Astrocyte (in vitro differentiated cells and primary cell): ENCODE data around the gene CTNNAL1. TPM values are rescaled to one million over a fixed set of nuclear protein-coding genes. Genes with fewer than 3 reads are reported as not detected.

Experiments used
- DNase-seq: peaks from one replicate; pipeline ENCODE4 v3.0.0-alpha.2; 2010; ENCODE audit warnings: low read depth
- FAIRE-seq: peaks from 2 replicates; lab custom pipeline; 2011; peaks lifted over from hg19 to GRCh38; lab: Jason Lieb, UNC
- H2AFZ ChIP-seq: 2 replicates; pipeline ENCODE4 v1.6.0; 2012; ENCODE audit warnings: low read depth, low read length, inconsistent platforms
- H3K27ac ChIP-seq: 2 replicates; pipeline ENCODE4 v1.5.1; 2011; ENCODE audit warnings: low read depth, low read length, inconsistent platforms
- H3K27me3 ChIP-seq: 2 replicates; pipeline ENCODE4 v1.6.0; 2011; ENCODE audit warnings: low read length, inconsistent platforms; ENCODE audit not compliant: insufficient read depth
- H3K36me3 ChIP-seq: 2 replicates; pipeline ENCODE4 v1.5.1; 2011; ENCODE audit warnings: low read length, inconsistent platforms; ENCODE audit not compliant: insufficient read depth
- H3K4me1 ChIP-seq: 2 replicates; pipeline ENCODE4 v1.5.1; 2011; ENCODE audit warnings: low read length, inconsistent platforms; ENCODE audit not compliant: insufficient read depth
- H3K4me2 ChIP-seq: 2 replicates; pipeline ENCODE4 v1.6.0; 2012; ENCODE audit warnings: low read length, inconsistent platforms
- H3K4me3 ChIP-seq: 2 replicates; pipeline ENCODE4 v1.5.1; 2011; ENCODE audit warnings: low read depth, mild to moderate bottlenecking, low read length, inconsistent platforms; ENCODE audit not compliant: insufficient read depth
- H3K79me2 ChIP-seq: 2 replicates; pipeline ENCODE4 v1.6.0; 2012; ENCODE audit warnings: mild to moderate bottlenecking, low read length, inconsistent platforms; ENCODE audit not compliant: insufficient read depth
- H3K9ac ChIP-seq: 2 replicates; pipeline ENCODE4 v1.6.0; 2012; ENCODE audit warnings: mild to moderate bottlenecking, low read length, inconsistent platforms
- H3K9me3 ChIP-seq: 2 replicates; pipeline ENCODE4 v1.5.1; 2012; ENCODE audit warnings: low read depth, mild to moderate bottlenecking, low read length, inconsistent platforms; ENCODE audit not compliant: insufficient read depth
- H4K20me1 ChIP-seq: 2 replicates; pipeline ENCODE4 v1.6.0; 2012; ENCODE audit warnings: low read length, inconsistent platforms; ENCODE audit not compliant: insufficient read depth
- H3K27ac Mint-ChIP-seq: one replicate; pipeline ENCODE4 v1.8.0; 2021; ENCODE audit warnings: mild to moderate bottlenecking, mixed read lengths; ENCODE audit not compliant: unreplicated experiment
- H3K27me3 Mint-ChIP-seq: one replicate; pipeline ENCODE4 v1.8.0; 2021; ENCODE audit warnings: low read depth, mixed read lengths; ENCODE audit not compliant: unreplicated experiment
- H3K36me3 Mint-ChIP-seq: one replicate; pipeline ENCODE4 v1.8.0; 2021; ENCODE audit warnings: low read depth, mixed read lengths; ENCODE audit not compliant: unreplicated experiment
- H3K4me1 Mint-ChIP-seq: one replicate; pipeline ENCODE4 v1.8.0; 2021; ENCODE audit warnings: low read depth, mixed read lengths; ENCODE audit not compliant: unreplicated experiment
- H3K4me3 Mint-ChIP-seq: one replicate; pipeline ENCODE4 v1.8.0; 2021; ENCODE audit warnings: mild to moderate bottlenecking, moderate library complexity, mixed read lengths; ENCODE audit not compliant: unreplicated experiment
- H3K9me3 Mint-ChIP-seq: one replicate; pipeline ENCODE4 v1.8.0; 2021; ENCODE audit warnings: mild to moderate bottlenecking, mixed read lengths; ENCODE audit not compliant: unreplicated experiment
- CTCF ChIP-seq: IDR thresholded peaks from 2 replicates; pipeline ENCODE4 v1.5.1; 2011; ENCODE audit warnings: low read depth, mild to moderate bottlenecking, inconsistent platforms, low read length, moderate library complexity; ENCODE audit not compliant: insufficient read depth
- EZH2 ChIP-seq: IDR thresholded peaks from 2 replicates; pipeline ENCODE4 v1.6.1; 2012; ENCODE audit warnings: mild to moderate bottlenecking, low read length, inconsistent platforms; ENCODE audit not compliant: insufficient read depth
- total RNA-seq: library from RNA; stranded (reverse); gene quantifications from 2 replicates; pipeline ENCODE4 v1.2.1, GENCODE V29; 2021

The CTNNAL1 gene
- total RNA-seq, 1 donor from 2014 or later: 35.1 TPM

- peak; percentile 63 for DNase-seq
- Histone ChIP-seq H4K20me1 (peaks cover 34% of the 10 kb centered on the region), H3K79me2 (peaks cover 30% of the 10 kb centered on the region), H2AFZ (peak overlapping the region; percentile 68), H3K4me1 (peaks cover 28% of the 10 kb centered on the region), H3K27ac (peak overlapping the region; percentile 62), H3K4me2 (peak overlapping the region; percentile 87), H3K9me3 (no peaks in the 10 kb centered on the region), H3K4me3 (peak overlapping the region; percentile 62), H3K9ac (peak overlapping the region; percentile 64), H3K36me3 (no peaks in the 10 kb centered on the region), H3K27me3 (no peaks in the 10 kb centered on the region)
- H3K27me3 Mint-ChIP-seq: no peaks in the 10 kb centered on the region
- no peak for FAIRE-seq
- H3K4me1 Mint-ChIP-seq: peaks cover 31% of the 10 kb centered on the region
- H3K9me3 Mint-ChIP-seq: no peaks in the 10 kb centered on the region
- peak overlapping the region; percentile 92 for H3K27ac Mint-ChIP-seq
- peaks cover 4% of the 10 kb centered on the region for H3K36me3 Mint-ChIP-seq
- H3K4me3 Mint-ChIP-seq: peak overlapping the region; percentile 89
- TF ChIP-seq CTCF: no peak
- TF ChIP-seq EZH2: no peak
Measured at GRCh38 chr9:109013679-109014607, 644 bp upstream of the CTNNAL1 start.

GRCh38 chr9:109012009-109012875, 1.1 kb downstream of the CTNNAL1 start:
- peak overlapping the region; percentile 96 for H3K4me2 ChIP-seq
- peak overlapping the region; percentile 94 for H3K9ac ChIP-seq
- Mint-ChIP-seq H3K4me3 (peak overlapping the region; percentile 91), H3K36me3 (peaks cover 1% of the 10 kb centered on the region), H3K4me1 (peaks cover 29% of the 10 kb centered on the region), H3K27ac (peak overlapping the region; percentile 89), H3K27me3 (no peaks in the 10 kb centered on the region), H3K9me3 (no peaks in the 10 kb centered on the region)
- peak; percentile 94 for DNase-seq
- H3K9me3 ChIP-seq: no peaks in the 10 kb centered on the region
- H2AFZ ChIP-seq: peak overlapping the region; percentile 42
- peaks cover 35% of the 10 kb centered on the region for H4K20me1 ChIP-seq
- FAIRE-seq: peak; percentile 98
- no peaks in the 10 kb centered on the region for H3K36me3 ChIP-seq
- H3K79me2 ChIP-seq: peaks cover 47% of the 10 kb centered on the region
- no peaks in the 10 kb centered on the region for H3K27me3 ChIP-seq
- no peak for TF ChIP-seq CTCF
- TF ChIP-seq EZH2: no peak
- peaks cover 28% of the 10 kb centered on the region for H3K4me1 ChIP-seq
- peak overlapping the region; percentile 81 for H3K4me3 ChIP-seq
- H3K27ac ChIP-seq: peak overlapping the region; percentile 92
